Activated T-cell treated with anti-CD3 and anti-CD28 coated beads, Interleukin-2, amount 50 U/mL, for 4 hours (primary cell): Measurements from ENCODE around the gene CEACAM1. TPM values are rescaled to one million over a fixed set of nuclear protein-coding genes. Genes with fewer than 3 reads are reported as not detected.
A peak's percentile ranks its signal among the peaks of the same experiment; 100 is the strongest.
"Not testable (repeated sequence)": the region's sequence is repeated elsewhere in the genome, so short reads cannot be mapped to it uniquely, and the experiment has no call there.

Experiments used
- ATAC-seq, 2 donors: fragments of 200-7000 bp; cut with Tn5 transposase; one replicate each; pipeline ENCODE4 v1.10.0; 2021
- DNase-seq: peaks from one replicate; pipeline ENCODE4 v3.0.0-alpha.2; 2020
- H3K27me3 Mint-ChIP-seq: one replicate; pipeline ENCODE4 v1.8.0; 2021; ENCODE audit warnings: low read depth, mixed read lengths
- H3K36me3 Mint-ChIP-seq: one replicate; pipeline ENCODE4 v1.8.0; 2022; ENCODE audit warnings: mixed read lengths; ENCODE audit not compliant: insufficient read depth
- H3K4me1 Mint-ChIP-seq: one replicate; pipeline ENCODE4 v1.8.0; 2021; ENCODE audit warnings: low read depth, mixed read lengths
- H3K4me3 Mint-ChIP-seq: one replicate; pipeline ENCODE4 v1.8.0; 2021; ENCODE audit warnings: mild to moderate bottlenecking, moderate library complexity, mixed read lengths
- H3K9me3 Mint-ChIP-seq: one replicate; pipeline ENCODE4 v1.8.0; 2021; ENCODE audit warnings: mixed read lengths
- total RNA-seq, 3 donors: library from RNA; stranded (reverse); gene quantifications; one replicate each; pipeline ENCODE4 v1.2.1, GENCODE V29; 2021

The CEACAM1 gene
- total RNA-seq: under 1 TPM; 0.30 to 0.43 (median 0.40) TPM

- no peaks in the 10 kb centered on the region for H3K36me3 Mint-ChIP-seq
- H3K9me3 Mint-ChIP-seq: no peaks in the 10 kb centered on the region
- ATAC-seq (peak; percentile 72 to 78), DNase-seq (peak; percentile 39)
- H3K4me3 Mint-ChIP-seq: peak within 1 kb of the TSS; percentile 78
- no peaks in the 10 kb centered on the region for H3K27me3 Mint-ChIP-seq
- peaks cover 45% of the 10 kb centered on the region for H3K4me1 Mint-ChIP-seq
These were observed at the start of gene CEACAM1 for GRCh38 chr19:42528354-42529247. CEACAM1 (minus strand) TSS chr19:42528481; CDS start chr19:42528374, 107 bp downstream.

DNA sequence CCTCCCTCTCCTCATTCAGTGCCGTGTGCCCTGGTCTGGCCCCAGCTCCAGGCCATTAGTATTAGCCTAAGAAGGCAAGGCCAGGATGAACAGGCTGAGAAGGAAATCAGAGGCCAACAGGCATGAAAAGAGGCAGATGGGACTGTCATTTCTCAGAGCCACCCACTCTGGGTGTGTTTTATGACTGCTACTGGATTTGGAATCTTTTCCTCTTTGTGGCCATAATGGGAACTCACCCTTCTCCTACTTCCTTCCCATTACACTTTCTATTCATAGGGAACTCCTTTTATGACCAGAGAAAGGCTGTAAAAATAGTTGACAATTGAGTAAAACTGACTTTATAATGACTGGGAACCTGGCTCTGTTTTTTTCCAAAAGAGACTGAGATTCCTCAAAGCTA is 48.7 kb upstream of the CEACAM1 start:
- Mint-ChIP-seq H3K36me3 (no peaks in the 10 kb centered on the region), H3K4me1 (peaks cover 1% of the 10 kb centered on the region), H3K4me3 (no peak overlapping the region), H3K9me3 (no peaks in the 10 kb centered on the region), H3K27me3 (peaks cover 19% of the 10 kb centered on the region)
- no peak for ATAC-seq
- no peak for DNase-seq

DNA sequence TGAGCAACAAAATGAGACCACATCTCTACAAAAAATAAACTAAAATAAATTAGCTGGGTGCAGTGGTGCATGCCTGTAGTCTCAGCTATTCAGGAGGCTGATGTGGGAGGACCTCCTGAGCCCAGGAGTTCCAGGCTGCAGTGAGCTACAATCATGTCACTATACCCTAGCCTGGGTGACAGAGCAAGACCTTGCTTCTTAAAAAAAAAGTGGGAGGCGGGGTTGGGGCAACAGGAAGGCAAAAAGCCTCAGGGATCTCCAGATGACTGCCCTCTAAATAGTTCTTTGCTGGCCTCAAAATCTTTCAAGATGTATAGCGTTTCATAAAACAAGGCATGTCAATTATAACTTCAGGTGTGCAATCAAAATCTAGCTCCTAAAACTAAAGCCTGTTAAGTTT is 48.0 kb upstream of the CEACAM1 start:
- Mint-ChIP-seq H3K4me1 (peaks cover 1% of the 10 kb centered on the region), H3K9me3 (no peaks in the 10 kb centered on the region), H3K27me3 (peaks cover 19% of the 10 kb centered on the region), H3K4me3 (no peak overlapping the region), H3K36me3 (no peaks in the 10 kb centered on the region)
- ATAC-seq: no peak
- DNase-seq: no peak

DNA sequence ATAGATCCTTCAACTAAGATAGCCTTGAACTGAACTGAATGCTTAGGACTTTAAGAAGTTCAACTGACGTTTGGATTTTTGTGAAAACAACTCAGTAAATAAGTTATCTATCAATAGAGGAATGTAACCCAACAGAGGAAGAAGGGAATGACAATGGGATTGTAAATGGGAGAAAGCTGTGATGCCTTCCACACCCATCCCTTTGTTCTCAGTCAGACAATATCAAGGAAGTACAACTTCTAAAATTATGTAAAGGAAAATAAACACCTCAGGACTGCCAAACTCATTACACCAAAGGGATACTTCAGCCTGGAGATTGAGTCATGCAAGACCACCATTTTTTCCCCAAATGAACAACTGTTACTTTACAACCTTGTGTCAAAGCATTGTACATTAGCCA is 45.4 kb upstream of the CEACAM1 start:
- peaks cover 12% of the 10 kb centered on the region for H3K27me3 Mint-ChIP-seq
- H3K4me1 Mint-ChIP-seq: peaks cover 1% of the 10 kb centered on the region
- no peak for ATAC-seq
- no peak overlapping the region for H3K4me3 Mint-ChIP-seq
- no peaks in the 10 kb centered on the region for H3K9me3 Mint-ChIP-seq
- no peak for DNase-seq
- no peaks in the 10 kb centered on the region for H3K36me3 Mint-ChIP-seq

- Mint-ChIP-seq H3K36me3 (no peaks in the 10 kb centered on the region), H3K4me3 (no peak overlapping the region), H3K9me3 (no peaks in the 10 kb centered on the region), H3K27me3 (peaks cover 5% of the 10 kb centered on the region), H3K4me1 (peaks cover 4% of the 10 kb centered on the region)
- ATAC-seq (no peak), DNase-seq (no peak)
These were observed 42.8 kb upstream of the CEACAM1 start for GRCh38 chr19:42571116-42571515.

DNA sequence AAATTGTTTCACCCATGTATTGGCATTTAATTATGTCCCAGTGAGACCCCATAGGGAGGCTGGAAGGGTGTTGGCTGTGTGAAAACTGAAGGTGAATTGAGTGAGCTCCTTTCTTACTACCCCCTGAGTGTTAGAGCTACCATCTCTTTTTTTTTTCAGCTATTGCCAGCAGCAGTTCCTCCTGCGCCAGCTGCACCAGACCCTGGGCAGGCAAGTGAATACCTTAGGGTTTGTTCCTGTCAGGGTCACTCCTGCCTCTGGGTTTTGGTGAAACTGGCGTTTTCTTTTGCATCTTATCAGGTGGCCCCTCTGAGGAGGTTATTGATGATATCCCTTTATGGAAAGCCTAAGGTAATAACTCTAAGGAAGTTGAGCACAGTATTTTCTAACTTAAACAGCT is 40.9 kb upstream of the CEACAM1 start:
- peaks cover 2% of the 10 kb centered on the region for H3K4me1 Mint-ChIP-seq
- no peaks in the 10 kb centered on the region for H3K36me3 Mint-ChIP-seq
- peaks cover 2% of the 10 kb centered on the region for H3K27me3 Mint-ChIP-seq
- DNase-seq (no peak), ATAC-seq (no peak)
- H3K9me3 Mint-ChIP-seq: no peaks in the 10 kb centered on the region
- H3K4me3 Mint-ChIP-seq: no peak overlapping the region

GRCh38 chr19:42568006-42568405 is 39.7 kb upstream of the CEACAM1 start:
- Mint-ChIP-seq H3K4me1 (peaks cover 2% of the 10 kb centered on the region), H3K27me3 (peaks cover 4% of the 10 kb centered on the region), H3K9me3 (no peaks in the 10 kb centered on the region), H3K4me3 (no peak overlapping the region), H3K36me3 (no peaks in the 10 kb centered on the region)
- ATAC-seq (no peak), DNase-seq (no peak)

GRCh38 chr19:42567567-42567966 is 39.3 kb upstream of the CEACAM1 start:
- ATAC-seq: no peak
- Mint-ChIP-seq H3K4me3 (no peak overlapping the region), H3K27me3 (peaks cover 4% of the 10 kb centered on the region), H3K9me3 (no peaks in the 10 kb centered on the region), H3K4me1 (peaks cover 2% of the 10 kb centered on the region), H3K36me3 (no peaks in the 10 kb centered on the region)
- DNase-seq: no peak

DNA sequence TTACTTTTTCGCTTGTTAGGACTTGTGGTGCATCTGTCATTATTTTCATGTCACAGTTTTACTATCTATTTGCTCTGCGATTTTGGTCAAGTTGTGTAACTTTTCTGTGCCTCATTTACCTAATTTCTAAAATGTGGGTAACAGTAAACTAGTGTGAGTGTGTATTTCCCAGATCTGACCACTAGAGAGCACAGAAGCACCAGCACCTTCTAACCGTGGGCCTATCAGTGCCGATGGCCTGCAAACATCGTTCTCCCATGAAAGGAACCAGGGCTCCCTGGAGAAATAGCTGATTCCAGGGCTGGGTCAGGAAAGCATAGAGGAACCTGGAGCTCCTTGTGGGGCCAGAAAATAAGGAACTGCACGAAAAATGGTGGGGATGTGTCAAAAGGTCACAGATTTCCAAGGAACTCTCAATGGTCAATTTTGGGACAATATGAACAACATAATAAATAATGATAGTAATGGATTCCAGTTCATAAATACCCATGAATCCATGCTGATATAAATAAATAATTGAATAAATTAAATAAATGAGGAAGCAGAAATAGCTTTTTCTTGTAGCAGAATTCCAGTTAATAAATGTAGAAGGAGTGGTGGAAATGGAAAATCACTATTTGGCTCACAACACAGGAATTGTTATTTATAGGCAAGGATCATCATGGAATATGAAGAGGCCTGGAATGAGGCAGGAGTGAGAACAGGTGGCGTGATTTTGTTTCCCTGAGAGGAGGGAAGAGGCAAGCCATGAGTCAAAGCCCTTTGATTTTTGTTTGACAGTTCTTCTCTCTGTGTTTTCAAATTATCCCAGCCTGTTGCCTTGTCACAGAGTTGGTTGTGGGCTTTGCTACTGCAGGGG is 35.3 kb upstream of the CEACAM1 start:
- Mint-ChIP-seq H3K9me3 (no peaks in the 10 kb centered on the region), H3K4me1 (peaks cover 2% of the 10 kb centered on the region), H3K4me3 (no peak overlapping the region), H3K36me3 (no peaks in the 10 kb centered on the region), H3K27me3 (peaks cover 19% of the 10 kb centered on the region)
- DNase-seq (no peak), ATAC-seq (peak; percentile 66 to 78)

DNA sequence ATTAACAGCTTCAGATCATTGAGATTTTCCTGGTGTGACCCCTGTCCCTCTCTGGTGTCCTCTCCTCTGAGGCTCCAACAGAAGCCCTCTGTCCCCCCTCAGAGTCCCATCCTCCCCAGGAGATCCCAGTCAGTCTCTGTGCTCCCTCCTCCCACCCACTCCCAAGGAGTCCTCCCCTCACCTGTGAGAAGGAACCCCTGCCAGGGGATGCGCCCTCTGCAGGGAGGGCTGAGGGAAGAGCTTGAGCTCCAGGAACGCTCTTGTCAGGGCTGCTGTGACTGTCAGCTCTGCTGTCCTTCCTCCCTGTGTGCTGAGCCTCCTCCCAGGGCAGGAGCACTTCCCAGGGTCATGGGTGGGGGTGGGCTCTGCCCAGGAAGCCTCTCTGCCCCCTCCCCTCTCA is 33.2 kb upstream of the CEACAM1 start:
- Mint-ChIP-seq H3K27me3 (peaks cover 27% of the 10 kb centered on the region), H3K9me3 (no peaks in the 10 kb centered on the region), H3K4me1 (no peaks in the 10 kb centered on the region), H3K36me3 (no peaks in the 10 kb centered on the region), H3K4me3 (no peak overlapping the region)
- DNase-seq (no peak), ATAC-seq (no peak)

DNA sequence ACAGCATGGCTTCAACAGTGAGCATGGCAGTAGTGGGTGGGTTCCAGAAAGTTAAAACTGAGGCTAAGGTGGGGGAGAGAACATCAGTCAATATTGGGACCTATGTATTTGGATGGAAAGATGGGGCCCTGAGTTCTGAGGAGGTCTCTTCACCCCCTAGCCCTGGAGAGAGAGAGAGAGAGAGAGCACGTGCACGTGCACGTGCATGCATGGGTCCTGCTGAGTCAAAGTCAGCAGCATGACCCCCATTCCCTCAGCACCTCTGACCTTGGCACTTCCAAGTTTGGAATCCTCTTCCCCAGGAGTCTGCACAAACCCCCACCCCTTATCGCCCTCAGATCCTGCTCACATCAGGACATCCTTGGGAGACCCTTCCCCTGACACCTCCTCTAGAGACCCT is 32.5 kb upstream of the CEACAM1 start:
- DNase-seq (no peak), ATAC-seq (no peak)
- Mint-ChIP-seq H3K36me3 (no peaks in the 10 kb centered on the region), H3K4me1 (no peaks in the 10 kb centered on the region), H3K9me3 (no peaks in the 10 kb centered on the region), H3K4me3 (no peak overlapping the region), H3K27me3 (peaks cover 33% of the 10 kb centered on the region)

GRCh38 chr19:42558450-42559150 is 30.3 kb upstream of the CEACAM1 start:
- ATAC-seq (no peak), DNase-seq (no peak)
- Mint-ChIP-seq H3K4me1 (no peaks in the 10 kb centered on the region), H3K27me3 (peaks cover 43% of the 10 kb centered on the region), H3K36me3 (no peaks in the 10 kb centered on the region), H3K4me3 (no peak overlapping the region), H3K9me3 (no peaks in the 10 kb centered on the region)

DNA sequence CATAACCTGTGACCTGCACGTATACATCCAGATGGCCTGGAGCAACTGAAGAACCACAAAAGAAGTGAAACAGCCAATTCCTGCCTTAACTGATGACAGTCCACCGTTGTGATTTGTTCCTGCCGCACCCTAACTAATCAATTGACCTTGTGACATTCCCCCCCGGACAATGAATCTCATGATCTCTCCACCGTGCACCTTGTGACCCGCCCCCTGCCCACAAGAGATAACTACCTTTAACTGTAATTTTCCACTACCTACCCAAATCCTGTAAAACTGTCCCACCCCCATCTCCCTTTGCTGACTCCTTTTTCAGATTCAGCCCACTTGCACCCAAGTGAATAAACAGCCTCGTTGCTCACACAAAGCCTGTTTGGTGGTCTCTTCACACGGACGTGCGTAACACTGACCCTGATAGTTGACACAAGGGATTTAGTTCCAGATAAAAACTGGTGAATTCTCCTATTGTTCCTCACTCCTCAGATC is 29.1 kb upstream of the CEACAM1 start:
- not testable (repeated sequence) for DNase-seq, H3K4me3 Mint-ChIP-seq, H3K36me3 Mint-ChIP-seq, H3K4me1 Mint-ChIP-seq, ATAC-seq, H3K9me3 Mint-ChIP-seq
- H3K27me3 Mint-ChIP-seq: peaks cover 41% of the 10 kb centered on the region

DNA sequence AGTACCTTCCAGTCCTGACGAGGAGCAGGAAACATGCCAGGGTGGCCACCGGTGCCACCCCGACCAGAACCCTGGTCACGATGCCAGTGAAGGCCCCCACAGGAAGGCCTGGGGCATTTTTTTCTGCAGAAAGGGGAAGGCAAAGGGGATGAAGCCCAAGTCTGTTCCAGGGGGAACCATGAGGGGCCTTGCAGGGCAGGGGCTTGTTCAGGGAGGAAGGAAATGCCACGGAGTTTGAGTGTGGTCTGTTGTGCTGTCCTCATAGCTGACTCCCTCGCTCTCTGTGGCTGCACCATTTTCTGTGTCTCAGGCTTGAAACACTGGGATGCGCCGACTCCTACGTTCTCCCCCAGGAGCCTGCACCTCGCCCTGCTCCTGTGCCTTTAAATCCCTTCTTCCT is 27.5 kb upstream of the CEACAM1 start:
- Mint-ChIP-seq H3K4me3 (no peak overlapping the region), H3K36me3 (no peaks in the 10 kb centered on the region), H3K9me3 (no peaks in the 10 kb centered on the region), H3K27me3 (peaks cover 37% of the 10 kb centered on the region), H3K4me1 (no peaks in the 10 kb centered on the region)
- no peak for DNase-seq
- ATAC-seq: no peak
